B cell (primary cell): ENCODE measurements around the gene PNCK.
"Not testable (repeated sequence)": the region's sequence is repeated elsewhere in the genome, so short reads cannot be mapped to it uniquely, and the experiment has no call there.

Source experiments
- EZH2 ChIP-seq: IDR thresholded peaks from 2 replicates; pipeline ENCODE4 v1.6.1; 2012; ENCODE audit warnings: borderline replicate concordance, low read depth, mild to moderate bottlenecking, moderate library complexity, low read length; ENCODE audit not compliant: insufficient read depth, poor library complexity, severe bottlenecking
- TF ChIP-seq, protein P1 (sequence below): fragments of 200-600 bp; IDR thresholded peaks from one replicate; pipeline ENCODE4 v1.8.0; 2022; ENCODE audit warnings: antibody characterized with exemption, mild to moderate bottlenecking

DNA sequence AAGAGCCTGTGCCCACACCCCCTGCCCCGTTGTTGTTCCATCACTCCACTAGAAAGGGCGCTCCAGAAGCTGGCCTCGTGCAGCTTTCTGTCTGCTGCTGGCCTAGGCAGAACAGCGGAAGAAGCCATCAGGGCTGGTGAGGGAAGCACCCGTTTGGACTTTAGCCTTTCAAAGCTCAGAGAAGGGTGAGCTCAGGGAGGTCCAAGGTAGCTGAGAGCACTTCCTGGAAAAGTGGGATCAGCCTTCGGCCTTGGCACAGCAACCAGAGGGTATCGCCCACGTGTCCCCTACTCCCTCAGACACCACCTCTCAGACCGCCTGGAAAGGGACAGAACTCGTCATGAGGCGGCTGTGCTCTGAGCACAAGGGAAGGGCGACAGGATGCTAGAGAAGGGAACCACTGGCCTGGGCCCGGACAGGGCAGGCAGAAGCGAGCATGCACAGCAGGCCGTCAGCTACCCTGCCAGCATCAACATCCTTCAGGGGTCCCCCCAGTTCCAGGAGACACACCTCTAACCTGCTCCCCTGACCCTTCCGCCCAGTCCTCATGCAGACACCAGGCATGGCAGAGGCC lies 25.7 kb upstream of the PNCK start:
- TF ChIP-seq, protein P1, sequence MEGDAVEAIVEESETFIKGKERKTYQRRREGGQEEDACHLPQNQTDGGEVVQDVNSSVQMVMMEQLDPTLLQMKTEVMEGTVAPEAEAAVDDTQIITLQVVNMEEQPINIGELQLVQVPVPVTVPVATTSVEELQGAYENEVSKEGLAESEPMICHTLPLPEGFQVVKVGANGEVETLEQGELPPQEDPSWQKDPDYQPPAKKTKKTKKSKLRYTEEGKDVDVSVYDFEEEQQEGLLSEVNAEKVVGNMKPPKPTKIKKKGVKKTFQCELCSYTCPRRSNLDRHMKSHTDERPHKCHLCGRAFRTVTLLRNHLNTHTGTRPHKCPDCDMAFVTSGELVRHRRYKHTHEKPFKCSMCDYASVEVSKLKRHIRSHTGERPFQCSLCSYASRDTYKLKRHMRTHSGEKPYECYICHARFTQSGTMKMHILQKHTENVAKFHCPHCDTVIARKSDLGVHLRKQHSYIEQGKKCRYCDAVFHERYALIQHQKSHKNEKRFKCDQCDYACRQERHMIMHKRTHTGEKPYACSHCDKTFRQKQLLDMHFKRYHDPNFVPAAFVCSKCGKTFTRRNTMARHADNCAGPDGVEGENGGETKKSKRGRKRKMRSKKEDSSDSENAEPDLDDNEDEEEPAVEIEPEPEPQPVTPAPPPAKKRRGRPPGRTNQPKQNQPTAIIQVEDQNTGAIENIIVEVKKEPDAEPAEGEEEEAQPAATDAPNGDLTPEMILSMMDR, result not testable (repeated sequence)
- TF ChIP-seq EZH2, result not testable (repeated sequence)
